ENCODE measurements around the gene C10orf62. TPM values are rescaled to one million over a fixed set of nuclear protein-coding genes. Genes with fewer than 3 reads are reported as not detected.

Gene C10orf62
- total and polyA plus RNA-seq, 2 of the 8 experiments (the other 6 are each of a cell fraction or from before 2014, with no cell fraction given) = 0.05 TPM; not detected in 1

- CTCF ChIA-PET (ENCODE audit: partially characterized antibody) = no interaction called here
- H3K56ac ChIP-seq (replicated peaks; ENCODE audit: insufficient read length, low read depth, low read length) = no peak overlapping the region
- no peaks in the 10 kb centered on the region; a peak in 1 of 8 replicates for H3K36me3 ChIP-seq (ENCODE audit: control insufficient read depth in 2 of 4, insufficient read depth in 4 of 4, low read length in 3 of 4)
- TF ChIP-seq HDAC6 (IDR thresholded peaks at IDR 0.05; ENCODE audit: low read depth, low read length) = no peak
- no peak for TF ChIP-seq TBP (IDR thresholded peaks at IDR 0.05; ENCODE audit: low read depth, low read length)
Measured at GRCh38 chr10:97563337-97563736, 26.2 kb upstream of the C10orf62 start.

More at GRCh38 chr10:97563337-97563736, 26.2 kb upstream of the C10orf62 start:
- Histone ChIP-seq H3K18ac (ENCODE audit: extremely low read depth, low read length) (no peak overlapping the region), H3K9me3 (ENCODE audit: insufficient read depth in 2 of 2, low read depth in 1 of 2, low read length in 1 of 2) (peaks cover 3 to 4% of the 10 kb centered on the region in 2 experiments; a peak in 1 of 4 replicates), H4K8ac (ENCODE audit: extremely low read depth, insufficient read depth, low read length) (no peak overlapping the region), H3K23ac (ENCODE audit: insufficient read length) (no peak overlapping the region), H4K20me1 (replicated peaks in 1 of 2; ENCODE audit: control insufficient read depth in 1 of 2, insufficient read depth in 2 of 2, low read length in 2 of 2) (no peaks in the 10 kb centered on the region), H2BK120ac (replicated peaks; ENCODE audit: low read depth, low read length) (no peak overlapping the region), H2BK5ac (ENCODE audit: low read depth, low read length) (no peak overlapping the region), H3K79me2 (ENCODE audit: control insufficient read depth in 1 of 2, insufficient read depth in 2 of 2, low read length in 2 of 2) (no peaks in the 10 kb centered on the region), H3K9ac (replicated peaks in 1 of 4; ENCODE audit: extremely low read depth in 1 of 4, low read depth in 3 of 4, low read length in 3 of 4) (no peak overlapping the region), H2BK15ac (ENCODE audit: low read length) (no peak overlapping the region), H3K14ac (ENCODE audit: insufficient read length) (no peak overlapping the region), H2BK20ac (ENCODE audit: low read length) (no peak overlapping the region), H2AK5ac (ENCODE audit: low read depth, low read length) (no peak overlapping the region), H3K23me2 (ENCODE audit: low read depth, low read length) (no peaks in the 10 kb centered on the region), H4K5ac (ENCODE audit: insufficient read length, low read depth, low read length) (no peak overlapping the region), H3K4me1 (replicated peaks in 1 of 4; ENCODE audit: control insufficient read depth in 3 of 4, insufficient read depth in 4 of 4, low read length in 3 of 4) (no peaks in the 10 kb centered on the region), H3K4ac (replicated peaks; ENCODE audit: insufficient read length, low read depth, low read length) (no peak overlapping the region), H3K4me3 (ENCODE audit: extremely low read depth in 1 of 4, insufficient read depth in 2 of 4, low read depth in 3 of 4, low read length in 4 of 4) (no peak overlapping the region), H2BK12ac (ENCODE audit: low read depth, low read length) (no peak overlapping the region), H3K79me1 (ENCODE audit: low read depth, low read length) (no peaks in the 10 kb centered on the region), H3K4me2 (ENCODE audit: insufficient read depth in 1 of 2, low read depth in 2 of 2, low read length in 2 of 2) (no peak overlapping the region), H2AFZ (ENCODE audit: low read length) (no peak overlapping the region), H3K27ac (ENCODE audit: low read depth, low read length) (no peak overlapping the region), H3K27me3 (replicated peaks in 1 of 4; ENCODE audit: control insufficient read depth in 3 of 4, extremely low read depth in 1 of 4, insufficient read depth in 3 of 4, low read length in 3 of 4) (no peaks in the 10 kb centered on the region), H4K91ac (replicated peaks; ENCODE audit: insufficient read length, low read length) (no peak overlapping the region)
- WGBS, 2 experiments (ENCODE audit: extremely low coverage in 1 of 2, insufficient coverage in 1 of 2, insufficient read length in 1 of 2, insufficient replicate concordance in 2 of 2, low coverage in 1 of 2, low lambda C conversion rate in 2 of 2, missing lambda C conversion rate in 1 of 2) = 86% methylated on average over 4 of the region's 4 CpGs; no CpG with 5 or more reads in 1 of the 2 experiments
- POLR2A ChIA-PET (ENCODE audit: partially characterized antibody) = no interaction called here
- DNase-seq (ENCODE audit: low read depth in 1 of 2, low spot score in 2 of 2) (no peak), FAIRE-seq (no peak)
